Cardiac fibroblast (primary cell): ENCODE results near the gene HBG2.
"Not testable (repeated sequence)": the region's sequence is repeated elsewhere in the genome, so short reads cannot be mapped to it uniquely, and the experiment has no call there.

Experiments used
- DNase-seq, 2 donors: peaks; one replicate each; pipeline versions ENCODE4 v3.0.0 to v3.0.0-alpha.2; 2010; ENCODE audit warnings: low read depth in 2 of 2
- H3K4me3 ChIP-seq, 2 donors: replicated peaks in 1 of 2; 1 replicate in 1 of 2; 2 replicates in 1 of 2; pipeline ENCODE4 v1.5.1; 2011; ENCODE audit warnings: low read depth in 2 of 2, low read length in 2 of 2, mild to moderate bottlenecking in 2 of 2, moderate library complexity in 1 of 2
- TF ChIP-seq, protein P1 (sequence below): IDR thresholded peaks from one replicate; pipeline ENCODE4 v1.5.1; 2011; ENCODE audit warnings: low read depth, mild to moderate bottlenecking, low read length, inconsistent platforms

HBG2 gene

DNA sequence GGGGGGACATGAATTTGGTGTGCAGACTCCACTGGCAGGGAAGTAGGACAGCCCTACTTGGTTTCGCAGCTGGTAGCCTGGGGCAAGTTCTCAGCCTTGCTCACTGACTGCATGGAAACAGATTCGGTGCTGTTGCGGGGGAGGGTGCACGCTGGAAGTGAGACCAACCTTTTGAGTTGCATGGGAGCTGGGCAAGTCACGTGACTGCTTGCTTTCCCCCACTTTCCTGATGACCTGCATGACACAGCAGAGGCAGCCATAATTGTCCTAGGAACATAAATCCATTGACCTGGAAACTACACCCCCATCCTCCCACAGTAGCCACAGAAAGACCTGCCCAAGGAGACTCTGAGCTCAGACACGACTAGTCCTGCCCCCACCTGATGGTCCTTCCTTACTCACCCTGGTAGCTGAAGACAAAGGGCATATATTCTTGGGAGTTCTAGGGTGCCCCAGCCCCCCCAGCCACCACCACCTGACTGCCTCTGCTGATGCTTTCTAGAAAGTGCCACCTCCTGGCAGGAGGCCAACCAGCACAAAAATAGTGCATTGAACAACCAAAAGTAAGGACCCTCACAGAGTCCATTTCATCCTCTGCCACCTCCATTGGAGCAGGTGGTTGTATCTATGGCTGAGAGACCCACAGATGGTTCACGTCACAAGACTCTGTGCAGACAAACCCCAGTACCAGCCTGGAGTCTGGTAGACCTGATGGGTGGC is 4.1 kb upstream of the HBG2 start:
- TF ChIP-seq, protein P1, sequence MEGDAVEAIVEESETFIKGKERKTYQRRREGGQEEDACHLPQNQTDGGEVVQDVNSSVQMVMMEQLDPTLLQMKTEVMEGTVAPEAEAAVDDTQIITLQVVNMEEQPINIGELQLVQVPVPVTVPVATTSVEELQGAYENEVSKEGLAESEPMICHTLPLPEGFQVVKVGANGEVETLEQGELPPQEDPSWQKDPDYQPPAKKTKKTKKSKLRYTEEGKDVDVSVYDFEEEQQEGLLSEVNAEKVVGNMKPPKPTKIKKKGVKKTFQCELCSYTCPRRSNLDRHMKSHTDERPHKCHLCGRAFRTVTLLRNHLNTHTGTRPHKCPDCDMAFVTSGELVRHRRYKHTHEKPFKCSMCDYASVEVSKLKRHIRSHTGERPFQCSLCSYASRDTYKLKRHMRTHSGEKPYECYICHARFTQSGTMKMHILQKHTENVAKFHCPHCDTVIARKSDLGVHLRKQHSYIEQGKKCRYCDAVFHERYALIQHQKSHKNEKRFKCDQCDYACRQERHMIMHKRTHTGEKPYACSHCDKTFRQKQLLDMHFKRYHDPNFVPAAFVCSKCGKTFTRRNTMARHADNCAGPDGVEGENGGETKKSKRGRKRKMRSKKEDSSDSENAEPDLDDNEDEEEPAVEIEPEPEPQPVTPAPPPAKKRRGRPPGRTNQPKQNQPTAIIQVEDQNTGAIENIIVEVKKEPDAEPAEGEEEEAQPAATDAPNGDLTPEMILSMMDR: no peak
- no peak for DNase-seq
- no peak overlapping the region for H3K4me3 ChIP-seq

DNA sequence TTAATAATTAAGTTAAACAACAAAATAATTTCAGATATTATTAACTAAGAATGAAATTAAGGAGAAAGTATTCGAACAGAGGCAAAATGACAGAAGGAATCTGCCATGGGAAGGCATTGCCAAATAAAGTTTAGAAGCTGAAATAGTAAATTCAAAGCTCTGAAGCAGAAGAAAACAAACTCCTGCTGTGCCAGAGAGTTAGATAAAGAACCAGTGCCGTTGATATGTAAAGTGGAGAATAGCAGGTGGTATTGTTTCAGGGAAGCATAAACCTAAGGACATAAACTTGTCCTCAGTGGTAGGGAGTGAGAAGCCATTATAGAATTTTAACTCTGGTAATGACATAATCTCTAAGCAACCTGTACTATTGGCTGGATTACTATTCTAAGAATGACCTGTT is 2.7 kb upstream of the HBG2 start:
- TF ChIP-seq, protein P1: no peak
- H3K4me3 ChIP-seq: no peak overlapping the region
- no peak for DNase-seq

DNA sequence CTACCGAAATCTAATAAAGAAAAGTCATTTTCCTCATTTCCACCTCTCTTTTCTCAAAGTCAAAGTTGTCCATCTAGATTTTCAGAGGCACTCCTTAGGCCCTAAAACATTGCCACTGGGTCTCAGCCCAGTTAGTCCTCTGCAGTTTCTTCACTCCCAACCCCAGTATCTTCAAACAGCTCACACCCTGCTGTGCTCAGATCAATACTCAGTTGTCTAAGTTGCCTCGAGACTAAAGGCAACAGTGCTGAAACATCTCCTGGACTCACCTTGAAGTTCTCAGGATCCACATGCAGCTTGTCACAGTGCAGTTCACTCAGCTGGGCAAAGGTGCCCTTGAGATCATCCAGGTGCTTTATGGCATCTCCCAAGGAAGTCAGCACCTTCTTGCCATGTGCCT is 558 bp downstream of the HBG2 start:
- DNase-seq, H3K4me3 ChIP-seq: not testable (repeated sequence)

DNA sequence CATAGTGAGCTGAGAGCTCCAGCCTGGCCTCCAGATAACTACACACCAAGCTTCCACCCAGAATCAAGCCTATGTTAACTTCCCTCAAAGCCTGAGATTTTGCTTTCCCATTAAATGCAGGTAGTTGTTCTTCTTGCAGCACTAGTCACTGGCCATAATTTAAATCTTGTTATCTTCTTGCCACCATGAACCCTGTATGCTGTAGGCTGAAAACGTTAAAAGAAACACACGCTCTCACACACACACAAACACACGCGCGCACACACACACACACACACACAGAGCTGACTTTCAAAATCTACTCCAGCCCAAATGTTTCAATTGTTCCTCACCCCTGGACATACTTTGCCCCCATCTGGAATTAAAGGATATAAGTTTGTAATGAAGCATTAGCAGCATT is 1.1 kb downstream of the HBG2 start:
- not testable (repeated sequence) for DNase-seq, H3K4me3 ChIP-seq

DNA sequence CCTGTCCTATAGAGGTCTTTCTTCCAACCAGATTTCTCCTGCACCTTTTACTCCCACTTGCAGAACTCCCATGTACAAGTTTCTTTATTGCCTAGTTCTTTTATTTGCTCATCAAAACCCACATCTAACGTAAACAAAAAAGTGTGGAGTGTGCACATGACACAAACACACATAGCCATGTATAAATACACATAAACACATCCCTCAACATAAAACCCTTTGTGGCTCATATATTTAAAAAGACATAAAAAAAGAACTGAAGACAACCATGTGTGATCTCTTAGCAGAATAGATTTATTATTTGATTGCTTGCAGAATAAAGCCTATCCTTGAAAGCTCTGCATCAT is 1.7 kb downstream of the HBG2 start:
- DNase-seq: no peak
- TF ChIP-seq, protein P1: no peak
- H3K4me3 ChIP-seq: no peak overlapping the region

DNA sequence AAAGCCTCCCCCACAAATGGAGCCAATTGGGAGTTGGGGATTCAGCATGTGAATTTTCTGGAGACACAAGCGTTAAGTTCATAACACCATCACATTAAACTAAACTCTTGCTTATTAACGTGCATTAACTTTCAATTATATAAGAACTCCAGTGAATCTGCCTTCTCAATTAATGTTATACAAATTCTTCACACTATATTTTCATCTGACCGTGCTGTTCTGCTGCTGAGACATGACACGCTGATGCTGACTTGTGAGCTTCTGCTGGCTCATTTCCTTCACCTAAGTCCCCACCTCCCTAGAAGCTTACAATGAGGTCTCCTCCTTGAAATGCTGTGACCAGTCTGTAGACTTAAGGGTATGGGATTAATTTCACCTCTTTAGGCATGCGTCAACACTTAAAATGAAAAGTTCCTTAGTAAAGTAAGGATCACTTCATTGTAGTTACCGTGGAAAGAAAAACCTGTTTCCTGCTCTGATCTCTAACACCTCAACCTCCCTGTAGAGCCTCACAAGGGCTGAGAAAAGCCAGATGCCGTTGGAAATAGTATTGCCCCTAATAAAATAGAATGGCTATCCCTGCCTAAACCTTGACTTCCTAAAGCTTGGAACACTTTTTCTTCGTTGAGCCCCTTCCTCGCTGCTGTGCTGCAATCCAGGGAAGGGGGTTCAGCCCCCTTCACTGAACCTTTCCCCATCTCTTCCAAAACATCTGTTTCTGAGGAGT is 2.2 kb downstream of the HBG2 start:
- TF ChIP-seq, protein P1: no peak

DNA sequence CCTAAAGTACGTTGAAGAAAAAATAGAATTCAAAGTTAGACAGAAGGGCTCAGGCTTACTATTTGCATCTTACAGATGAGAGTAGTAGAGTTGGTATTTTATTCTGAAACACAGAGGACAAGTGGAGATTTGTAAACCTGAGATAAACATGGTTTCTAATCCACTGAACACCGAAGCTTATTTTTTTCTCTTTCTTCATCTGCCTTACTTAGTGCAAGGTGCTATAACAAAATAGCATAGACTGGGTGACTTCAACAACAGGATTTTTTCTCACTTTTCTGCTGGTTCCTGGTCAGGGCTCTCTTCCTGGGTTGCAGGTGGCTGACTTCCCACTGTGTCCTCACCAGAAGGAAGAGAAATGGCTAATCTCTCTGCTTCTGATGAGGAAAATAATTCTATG is 2.8 kb downstream of the HBG2 start:
- TF ChIP-seq, protein P1: no peak
- DNase-seq: no peak
- H3K4me3 ChIP-seq: no peak overlapping the region

More for the DNA sequence above, 2.2 kb downstream of the HBG2 start:
- no peak for DNase-seq
- no peak overlapping the region for H3K4me3 ChIP-seq
